Measurements from ENCODE around the gene RBP3.

The RBP3 gene

DNA sequence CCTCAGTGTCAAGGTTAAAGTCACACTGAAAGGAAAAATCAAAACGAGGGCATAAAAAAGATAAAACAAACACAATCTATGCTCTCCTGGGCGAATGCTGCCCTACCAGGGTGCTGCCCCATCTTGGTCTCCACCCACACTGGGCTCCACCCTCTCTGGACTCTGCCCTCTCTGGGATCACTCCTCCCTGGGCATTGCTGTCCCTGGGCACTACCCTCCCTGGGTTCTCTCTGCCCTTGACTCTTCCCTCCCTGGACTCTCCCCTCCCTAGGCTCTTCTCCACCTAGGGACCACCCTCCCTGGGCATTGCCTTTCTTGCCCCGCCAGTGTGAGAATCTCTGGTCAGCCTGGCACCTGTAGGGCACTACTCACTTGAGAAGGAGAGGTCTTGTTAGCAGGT is 17.4 kb upstream of the RBP3 start:
- Histone ChIP-seq H2AFZ (ENCODE audit: low read depth) (no peak overlapping the region), H3K4me1 (ENCODE audit: low read depth, poor library complexity, severe bottlenecking) (no peaks in the 10 kb centered on the region), H4K20me1 (ENCODE audit: insufficient read depth) (no peaks in the 10 kb centered on the region), H3K4me2 (no peak overlapping the region), H3K4me3 (IDR thresholded peaks at IDR 0.05; ENCODE audit: insufficient read depth, low read depth, low read length) (no peak overlapping the region), H3K9ac (no peak overlapping the region), H3K27me3 (ENCODE audit: insufficient read depth, low read depth) (no peaks in the 10 kb centered on the region), H3K36me3 (ENCODE audit: insufficient read depth) (no peaks in the 10 kb centered on the region), H3K27ac (no peak overlapping the region), H3K79me2 (ENCODE audit: insufficient read depth, low read depth) (no peaks in the 10 kb centered on the region)
- TF ChIP-seq, protein P1, sequence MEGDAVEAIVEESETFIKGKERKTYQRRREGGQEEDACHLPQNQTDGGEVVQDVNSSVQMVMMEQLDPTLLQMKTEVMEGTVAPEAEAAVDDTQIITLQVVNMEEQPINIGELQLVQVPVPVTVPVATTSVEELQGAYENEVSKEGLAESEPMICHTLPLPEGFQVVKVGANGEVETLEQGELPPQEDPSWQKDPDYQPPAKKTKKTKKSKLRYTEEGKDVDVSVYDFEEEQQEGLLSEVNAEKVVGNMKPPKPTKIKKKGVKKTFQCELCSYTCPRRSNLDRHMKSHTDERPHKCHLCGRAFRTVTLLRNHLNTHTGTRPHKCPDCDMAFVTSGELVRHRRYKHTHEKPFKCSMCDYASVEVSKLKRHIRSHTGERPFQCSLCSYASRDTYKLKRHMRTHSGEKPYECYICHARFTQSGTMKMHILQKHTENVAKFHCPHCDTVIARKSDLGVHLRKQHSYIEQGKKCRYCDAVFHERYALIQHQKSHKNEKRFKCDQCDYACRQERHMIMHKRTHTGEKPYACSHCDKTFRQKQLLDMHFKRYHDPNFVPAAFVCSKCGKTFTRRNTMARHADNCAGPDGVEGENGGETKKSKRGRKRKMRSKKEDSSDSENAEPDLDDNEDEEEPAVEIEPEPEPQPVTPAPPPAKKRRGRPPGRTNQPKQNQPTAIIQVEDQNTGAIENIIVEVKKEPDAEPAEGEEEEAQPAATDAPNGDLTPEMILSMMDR (conservative IDR thresholded peaks at IDR 0.05; ENCODE audit: low read depth, low read length): no peak

DNA sequence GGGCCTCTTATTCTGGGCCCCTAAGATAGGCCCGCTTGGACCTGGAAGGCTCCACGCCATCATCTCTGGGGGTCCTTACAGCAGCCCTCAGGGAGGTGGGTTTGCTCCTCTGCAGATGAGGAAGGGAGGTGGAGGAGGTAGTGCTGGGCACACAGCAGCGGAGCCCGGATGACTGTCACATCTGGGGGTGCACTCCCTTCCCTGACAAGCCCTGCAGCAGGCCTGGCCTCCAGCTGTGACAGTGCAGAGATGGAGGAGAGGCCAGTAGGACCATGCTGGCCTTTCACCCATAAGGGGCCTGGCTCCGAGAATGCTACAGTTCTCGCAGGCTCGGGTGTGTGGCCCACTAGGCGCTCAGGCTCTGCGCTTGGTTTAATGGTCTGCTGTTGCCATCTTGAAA is 16.7 kb upstream of the RBP3 start:
- Histone ChIP-seq H4K20me1 (ENCODE audit: insufficient read depth) (no peaks in the 10 kb centered on the region), H3K4me3 (IDR thresholded peaks at IDR 0.05; ENCODE audit: insufficient read depth, low read depth, low read length) (no peak overlapping the region), H3K36me3 (ENCODE audit: insufficient read depth) (no peaks in the 10 kb centered on the region), H3K4me2 (no peak overlapping the region), H3K27ac (no peak overlapping the region), H2AFZ (ENCODE audit: low read depth) (no peak overlapping the region), H3K79me2 (ENCODE audit: insufficient read depth, low read depth) (no peaks in the 10 kb centered on the region), H3K4me1 (ENCODE audit: low read depth, poor library complexity, severe bottlenecking) (no peaks in the 10 kb centered on the region), H3K27me3 (ENCODE audit: insufficient read depth, low read depth) (no peaks in the 10 kb centered on the region), H3K9ac (no peak overlapping the region)
- TF ChIP-seq, protein P1 (conservative IDR thresholded peaks at IDR 0.05; ENCODE audit: low read depth, low read length): no peak

DNA sequence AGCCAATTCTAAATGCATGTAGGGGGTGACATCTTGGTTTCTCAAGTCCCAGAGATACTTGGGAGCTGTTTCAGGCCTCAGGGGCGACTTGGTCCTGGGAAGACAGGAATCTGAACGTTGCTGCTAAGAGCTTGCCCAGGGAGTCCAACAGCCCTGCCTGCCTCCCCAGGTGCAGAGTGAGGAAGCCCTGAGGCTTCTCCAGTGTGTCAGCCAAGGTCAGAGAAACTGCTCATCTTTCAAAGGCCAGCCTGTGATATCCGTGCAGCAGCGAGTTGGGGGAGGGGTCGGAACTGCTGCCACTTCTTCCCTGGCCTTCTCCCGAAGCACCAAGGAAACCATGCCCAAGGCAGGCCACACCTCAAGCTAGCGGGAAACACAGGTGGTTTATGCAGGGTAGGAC is 16.2 kb upstream of the RBP3 start:
- no peak overlapping the region for H3K4me2 ChIP-seq
- H4K20me1 ChIP-seq (ENCODE audit: insufficient read depth): no peaks in the 10 kb centered on the region
- H3K27me3 ChIP-seq (ENCODE audit: insufficient read depth, low read depth): no peaks in the 10 kb centered on the region
- no peaks in the 10 kb centered on the region for H3K36me3 ChIP-seq (ENCODE audit: insufficient read depth)
- no peak overlapping the region for H2AFZ ChIP-seq (ENCODE audit: low read depth)
- H3K79me2 ChIP-seq (ENCODE audit: insufficient read depth, low read depth): no peaks in the 10 kb centered on the region
- TF ChIP-seq, protein P1 (conservative IDR thresholded peaks at IDR 0.05; ENCODE audit: low read depth, low read length): no peak
- H3K9ac ChIP-seq: no peak overlapping the region
- no peak overlapping the region for H3K4me3 ChIP-seq (IDR thresholded peaks at IDR 0.05; ENCODE audit: insufficient read depth, low read depth, low read length)
- H3K27ac ChIP-seq: no peak overlapping the region
- no peaks in the 10 kb centered on the region for H3K4me1 ChIP-seq (ENCODE audit: low read depth, poor library complexity, severe bottlenecking)

DNA sequence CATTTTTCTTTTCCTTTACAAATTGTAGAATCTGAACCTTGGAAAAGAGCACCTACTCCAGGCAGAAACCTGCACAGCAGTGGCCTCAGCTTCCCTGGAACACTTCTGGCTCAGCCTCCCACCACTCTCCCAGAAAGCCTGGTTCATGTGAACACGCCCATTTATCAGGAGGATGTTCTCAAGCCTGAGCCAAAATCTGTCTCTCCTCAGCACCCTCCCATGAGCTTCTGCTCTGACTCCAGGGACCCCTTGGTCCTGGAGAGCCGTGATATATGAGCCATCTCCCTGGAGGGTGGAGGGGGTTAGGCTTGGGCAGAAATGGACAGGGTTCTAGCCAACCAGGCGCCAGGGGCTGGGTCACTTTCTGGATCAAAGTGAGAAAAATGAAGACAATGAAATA is 15.8 kb upstream of the RBP3 start:
- H3K4me1 ChIP-seq (ENCODE audit: low read depth, poor library complexity, severe bottlenecking): no peaks in the 10 kb centered on the region
- H3K27ac ChIP-seq: no peak overlapping the region
- H3K9ac ChIP-seq: no peak overlapping the region
- no peak overlapping the region for H2AFZ ChIP-seq (ENCODE audit: low read depth)
- H3K27me3 ChIP-seq (ENCODE audit: insufficient read depth, low read depth): no peaks in the 10 kb centered on the region
- no peaks in the 10 kb centered on the region for H4K20me1 ChIP-seq (ENCODE audit: insufficient read depth)
- no peaks in the 10 kb centered on the region for H3K36me3 ChIP-seq (ENCODE audit: insufficient read depth)
- H3K4me2 ChIP-seq: no peak overlapping the region
- TF ChIP-seq, protein P1 (conservative IDR thresholded peaks at IDR 0.05; ENCODE audit: low read depth, low read length): no peak
- no peaks in the 10 kb centered on the region for H3K79me2 ChIP-seq (ENCODE audit: insufficient read depth, low read depth)
- no peak overlapping the region for H3K4me3 ChIP-seq (IDR thresholded peaks at IDR 0.05; ENCODE audit: insufficient read depth, low read depth, low read length)

DNA sequence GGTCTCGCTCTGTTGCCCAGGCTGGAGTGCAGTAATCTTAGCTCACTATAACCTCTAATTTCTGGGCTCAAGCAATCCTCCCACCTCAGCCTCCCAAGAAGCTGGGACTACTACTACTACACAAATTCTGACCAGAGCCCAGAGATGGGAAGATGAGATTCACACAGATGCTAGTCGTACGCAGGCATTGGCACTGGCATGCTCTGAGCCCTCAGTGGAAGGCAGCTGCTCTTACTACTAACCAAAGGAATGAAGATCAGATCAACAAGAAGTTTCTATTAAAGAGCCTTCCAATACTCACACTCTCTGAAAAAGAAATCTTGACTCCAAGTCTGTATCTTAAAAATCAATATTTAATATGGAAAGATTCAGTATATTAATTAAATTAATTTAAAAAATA is 15.2 kb upstream of the RBP3 start:
- H2AFZ ChIP-seq (ENCODE audit: low read depth): no peak overlapping the region
- H3K36me3 ChIP-seq (ENCODE audit: insufficient read depth): no peaks in the 10 kb centered on the region
- H3K27me3 ChIP-seq (ENCODE audit: insufficient read depth, low read depth): no peaks in the 10 kb centered on the region
- H3K79me2 ChIP-seq (ENCODE audit: insufficient read depth, low read depth): no peaks in the 10 kb centered on the region
- H3K9ac ChIP-seq: no peak overlapping the region
- TF ChIP-seq, protein P1 (conservative IDR thresholded peaks at IDR 0.05; ENCODE audit: low read depth, low read length): no peak
- no peaks in the 10 kb centered on the region for H4K20me1 ChIP-seq (ENCODE audit: insufficient read depth)
- H3K4me1 ChIP-seq (ENCODE audit: low read depth, poor library complexity, severe bottlenecking): no peaks in the 10 kb centered on the region
- no peak overlapping the region for H3K27ac ChIP-seq
- H3K4me3 ChIP-seq (IDR thresholded peaks at IDR 0.05; ENCODE audit: insufficient read depth, low read depth, low read length): no peak overlapping the region
- H3K4me2 ChIP-seq: no peak overlapping the region
